HepG2 (cell line): ENCODE data around the gene TIMM44. TPM values are rescaled to one million over a fixed set of nuclear protein-coding genes. Genes with fewer than 3 reads are reported as not detected.

Experiments
- AGO1 ChIP-seq: fragments of 200-400 bp; formaldehyde crosslinking; IDR thresholded peaks from 2 replicates; pipeline ENCODE4 v1.6.1; 2017; ENCODE audit warnings: mild to moderate bottlenecking, low read depth, low read length, moderate library complexity; ENCODE audit not compliant: poor library complexity, severe bottlenecking
- AKNA ChIP-seq: sonication (generic); formaldehyde crosslinking; IDR thresholded peaks from 2 replicates; pipeline ENCODE4 v1.4.0; 2020; ENCODE audit warnings: missing genetic modification reagents, borderline replicate concordance
- ATF7-NPFF ChIP-seq: sonication (generic); formaldehyde crosslinking; IDR thresholded peaks from 2 replicates; pipeline ENCODE4 v1.8.1; 2023; ENCODE audit warnings: mild to moderate bottlenecking, low read depth, missing genetic modification reagents, moderate library complexity
- CEBPG ChIP-seq: IDR thresholded peaks from 2 replicates; pipeline ENCODE4 v1.6.1; 2016
- GABPB1 ChIP-seq: IDR thresholded peaks from 2 replicates; pipeline ENCODE4 v1.6.1; 2016; ENCODE audit warnings: mild to moderate bottlenecking, missing genetic modification reagents, moderate library complexity, missing compliant biosample characterization
- GTF2F1 ChIP-seq: fragments of 150-350 bp; IDR thresholded peaks from 2 replicates; pipeline ENCODE4 v1.6.1; 2014; ENCODE audit warnings: low read length
- MBD4 ChIP-seq: IDR thresholded peaks from 2 replicates; pipeline ENCODE4 v1.6.1; 2012; ENCODE audit warnings: low read length, inconsistent platforms, borderline replicate concordance
- PHB2 ChIP-seq: fragments of 450-650 bp; IDR thresholded peaks from 2 replicates; pipeline ENCODE4 v1.6.1; 2018; ENCODE audit not compliant: partially characterized antibody
- TRIM24 ChIP-seq: sonication (generic); formaldehyde crosslinking; IDR thresholded peaks from 2 replicates; pipeline ENCODE4 v1.8.0; 2022; ENCODE audit warnings: mild to moderate bottlenecking, missing genetic modification reagents
- ZBTB26 ChIP-seq: IDR thresholded peaks from 2 replicates; pipeline ENCODE4 v1.6.1; 2016; ENCODE audit warnings: missing compliant biosample characterization, missing genetic modification reagents, borderline replicate concordance
- ZBTB38 ChIP-seq: sonication (generic); formaldehyde crosslinking; IDR thresholded peaks from 2 replicates; pipeline ENCODE4 v1.5.1; 2020; ENCODE audit warnings: mild to moderate bottlenecking, missing genetic modification reagents
- ZNF234 ChIP-seq: sonication (generic); formaldehyde crosslinking; conservative IDR thresholded peaks from 2 replicates; pipeline ENCODE4 v1.5.1; 2020; ENCODE audit warnings: mild to moderate bottlenecking, missing genetic modification reagents
- ZNF549 ChIP-seq: sonication (generic); formaldehyde crosslinking; IDR thresholded peaks from 2 replicates; pipeline ENCODE4 v1.5.0; 2020; ENCODE audit warnings: missing genetic modification reagents
- ZNF567 ChIP-seq: sonication (generic); formaldehyde crosslinking; IDR thresholded peaks from 2 replicates; pipeline ENCODE4 v1.8.1; 2023; ENCODE audit warnings: mild to moderate bottlenecking, missing genetic modification reagents, borderline replicate concordance
- ZNF737 ChIP-seq: sonication (generic); formaldehyde crosslinking; IDR thresholded peaks from 2 replicates; pipeline ENCODE4 v1.5.0; 2020; ENCODE audit warnings: missing genetic modification reagents, mild to moderate bottlenecking, borderline replicate concordance
- ZNF83 ChIP-seq: sonication (generic); formaldehyde crosslinking; IDR thresholded peaks from 2 replicates; pipeline ENCODE4 v1.4.0; 2020; ENCODE audit warnings: missing genetic modification reagents, mild to moderate bottlenecking, borderline replicate concordance
- polyA plus RNA-seq, 8 experiments: library from polyadenylated mRNA; depleted of rRNA in 3 of 8; stranded (reverse) in 7 of 8; unstranded in 1 of 8; fragments of >200 nt; fragmentation: Illumina TruSeq in 4 of 8; extraction: Trizol in 4 of 8; gene quantifications; 2 replicates each; pipeline versions ENCODE4 v1.2.1 to v1.2.3, GENCODE V29; 2011 to 2016; ENCODE audit warnings: low read depth in 4 of 8, missing spikeins in 1 of 8, mixed read lengths in 1 of 8; ENCODE audit not compliant: insufficient read depth in 1 of 8
- total RNA-seq, 5 experiments: library from RNA; depleted of rRNA; stranded (reverse); fragments of >200 nt; fragmentation: Illumina TruSeq; extraction: Trizol; gene quantifications; 2 replicates each; pipeline ENCODE4 v1.2.3, GENCODE V29; 2016; ENCODE audit warnings: low read depth in 1 of 5
- TF ChIP-seq, protein P1 (sequence below): sonication (generic); formaldehyde crosslinking; IDR thresholded peaks from 2 replicates; pipeline ENCODE4 v1.4.0; 2020; ENCODE audit warnings: missing genetic modification reagents, borderline replicate concordance
- TF ChIP-seq, protein P2 (sequence below): sonication (generic); formaldehyde crosslinking; IDR thresholded peaks from 2 replicates; pipeline ENCODE4 v1.4.0; 2020; ENCODE audit warnings: mild to moderate bottlenecking, missing genetic modification reagents

TIMM44 gene
- total and polyA plus RNA-seq, 2 of the 13 experiments (the other 11 are each of a cell fraction or from before 2014, with no cell fraction given): 42.9 to 72.6 TPM

GRCh38 chr19:7919610-7920518, 23.6 kb downstream of the TIMM44 start, which contains the start of gene SNAPC2 (continued):
- TF ChIP-seq GABPB1 (CRISPR knock-in tag): peak; percentile 85
- no peak for TF ChIP-seq AKNA (CRISPR knock-in tag)
- TF ChIP-seq CEBPG (CRISPR knock-in tag): no peak; the same call in 1 of the 2 replicates
- no peak for TF ChIP-seq ZNF737 (CRISPR knock-in tag)
- no peak for TF ChIP-seq ZNF83 (CRISPR knock-in tag)
- TF ChIP-seq, protein P1, sequence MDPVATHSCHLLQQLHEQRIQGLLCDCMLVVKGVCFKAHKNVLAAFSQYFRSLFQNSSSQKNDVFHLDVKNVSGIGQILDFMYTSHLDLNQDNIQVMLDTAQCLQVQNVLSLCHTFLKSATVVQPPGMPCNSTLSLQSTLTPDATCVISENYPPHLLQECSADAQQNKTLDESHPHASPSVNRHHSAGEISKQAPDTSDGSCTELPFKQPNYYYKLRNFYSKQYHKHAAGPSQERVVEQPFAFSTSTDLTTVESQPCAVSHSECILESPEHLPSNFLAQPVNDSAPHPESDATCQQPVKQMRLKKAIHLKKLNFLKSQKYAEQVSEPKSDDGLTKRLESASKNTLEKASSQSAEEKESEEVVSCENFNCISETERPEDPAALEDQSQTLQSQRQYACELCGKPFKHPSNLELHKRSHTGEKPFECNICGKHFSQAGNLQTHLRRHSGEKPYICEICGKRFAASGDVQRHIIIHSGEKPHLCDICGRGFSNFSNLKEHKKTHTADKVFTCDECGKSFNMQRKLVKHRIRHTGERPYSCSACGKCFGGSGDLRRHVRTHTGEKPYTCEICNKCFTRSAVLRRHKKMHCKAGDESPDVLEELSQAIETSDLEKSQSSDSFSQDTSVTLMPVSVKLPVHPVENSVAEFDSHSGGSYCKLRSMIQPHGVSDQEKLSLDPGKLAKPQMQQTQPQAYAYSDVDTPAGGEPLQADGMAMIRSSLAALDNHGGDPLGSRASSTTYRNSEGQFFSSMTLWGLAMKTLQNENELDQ (CRISPR knock-in tag): no peak
- TF ChIP-seq AGO1: peak; percentile 64
- no peak for TF ChIP-seq MBD4
- no peak for TF ChIP-seq GTF2F1
- peak; percentile 52; the same call in 1 of the 2 replicates for TF ChIP-seq ATF7-NPFF
- TF ChIP-seq ZNF234 (CRISPR knock-in tag): no peak
- no peak for TF ChIP-seq PHB2
- TF ChIP-seq TRIM24 (CRISPR knock-in tag): no peak
- TF ChIP-seq ZNF549: no peak
- TF ChIP-seq, protein P2, sequence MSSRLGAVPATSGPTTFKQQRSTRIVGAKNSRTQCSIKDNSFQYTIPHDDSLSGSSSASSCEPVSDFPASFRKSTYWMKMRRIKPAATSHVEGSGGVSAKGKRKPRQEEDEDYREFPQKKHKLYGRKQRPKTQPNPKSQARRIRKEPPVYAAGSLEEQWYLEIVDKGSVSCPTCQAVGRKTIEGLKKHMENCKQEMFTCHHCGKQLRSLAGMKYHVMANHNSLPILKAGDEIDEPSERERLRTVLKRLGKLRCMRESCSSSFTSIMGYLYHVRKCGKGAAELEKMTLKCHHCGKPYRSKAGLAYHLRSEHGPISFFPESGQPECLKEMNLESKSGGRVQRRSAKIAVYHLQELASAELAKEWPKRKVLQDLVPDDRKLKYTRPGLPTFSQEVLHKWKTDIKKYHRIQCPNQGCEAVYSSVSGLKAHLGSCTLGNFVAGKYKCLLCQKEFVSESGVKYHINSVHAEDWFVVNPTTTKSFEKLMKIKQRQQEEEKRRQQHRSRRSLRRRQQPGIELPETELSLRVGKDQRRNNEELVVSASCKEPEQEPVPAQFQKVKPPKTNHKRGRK (CRISPR knock-in tag): no peak
- TF ChIP-seq ZBTB38 (CRISPR knock-in tag): peak; percentile 28; the same call in 1 of the 2 replicates
- no peak; the same call in 1 of the 2 replicates for TF ChIP-seq ZBTB26 (CRISPR knock-in tag)
- no peak; the same call in 1 of the 2 replicates for TF ChIP-seq ZNF567 (CRISPR knock-in tag)
